Measurements from ENCODE around the gene C11orf21.

Gene C11orf21

GRCh38 chr11:2329551-2329950 is 27.8 kb upstream of the C11orf21 start:
- TF ChIP-seq CTCF (IDR thresholded peaks at IDR 0.05; ENCODE audit: borderline replicate concordance, control extremely low read depth, extremely low read depth, insufficient read depth, missing control alignments) = no peak

GRCh38 chr11:2328656-2329354 is 27.1 kb upstream of the C11orf21 start:
- DNase-seq (ENCODE audit: low spot score) = no peak
- TF ChIP-seq CTCF (IDR thresholded peaks at IDR 0.05; ENCODE audit: borderline replicate concordance, control extremely low read depth, extremely low read depth, insufficient read depth, missing control alignments) = no peak
- in situ Hi-C loops (cut with MboI; ENCODE audit: low sequenced_read_pairs, unreplicated experiment) = no loop called here

More at GRCh38 chr11:2329551-2329950, 27.8 kb upstream of the C11orf21 start:
- no peak for DNase-seq (ENCODE audit: low spot score)
- in situ Hi-C loops (cut with MboI; ENCODE audit: low sequenced_read_pairs, unreplicated experiment) = no loop called here

GRCh38 chr11:2328021-2328420 is 26.3 kb upstream of the C11orf21 start:
- no peak for TF ChIP-seq CTCF (IDR thresholded peaks at IDR 0.05; ENCODE audit: borderline replicate concordance, control extremely low read depth, extremely low read depth, insufficient read depth, missing control alignments)
- DNase-seq (ENCODE audit: low spot score) = no peak
- in situ Hi-C loops (cut with MboI; ENCODE audit: low sequenced_read_pairs, unreplicated experiment) = no loop called here

GRCh38 chr11:2327032-2327431 is 25.3 kb upstream of the C11orf21 start:
- DNase-seq (ENCODE audit: low spot score) = no peak
- TF ChIP-seq CTCF (IDR thresholded peaks at IDR 0.05; ENCODE audit: borderline replicate concordance, control extremely low read depth, extremely low read depth, insufficient read depth, missing control alignments) = no peak
- in situ Hi-C loops (cut with MboI; ENCODE audit: low sequenced_read_pairs, unreplicated experiment) = no loop called here

- no peak for DNase-seq (ENCODE audit: low spot score)
- TF ChIP-seq CTCF (IDR thresholded peaks at IDR 0.05; ENCODE audit: borderline replicate concordance, control extremely low read depth, extremely low read depth, insufficient read depth, missing control alignments) = no peak
- in situ Hi-C loops (cut with MboI; ENCODE audit: low sequenced_read_pairs, unreplicated experiment) = no loop called here
Measured at GRCh38 chr11:2325719-2326118, 24.0 kb upstream of the C11orf21 start.

- in situ Hi-C loops (cut with MboI; ENCODE audit: low sequenced_read_pairs, unreplicated experiment) = no loop called here
- TF ChIP-seq CTCF (IDR thresholded peaks at IDR 0.05; ENCODE audit: borderline replicate concordance, control extremely low read depth, extremely low read depth, insufficient read depth, missing control alignments) = no peak
- DNase-seq (ENCODE audit: low spot score) = no peak
Measured at GRCh38 chr11:2325123-2325522, 23.4 kb upstream of the C11orf21 start.
